ENCODE data around the gene TIMM23.
"Not testable (repeated sequence)": the region's sequence is repeated elsewhere in the genome, so short reads cannot be mapped to it uniquely, and the experiment has no call there.

TIMM23 gene

DNA sequence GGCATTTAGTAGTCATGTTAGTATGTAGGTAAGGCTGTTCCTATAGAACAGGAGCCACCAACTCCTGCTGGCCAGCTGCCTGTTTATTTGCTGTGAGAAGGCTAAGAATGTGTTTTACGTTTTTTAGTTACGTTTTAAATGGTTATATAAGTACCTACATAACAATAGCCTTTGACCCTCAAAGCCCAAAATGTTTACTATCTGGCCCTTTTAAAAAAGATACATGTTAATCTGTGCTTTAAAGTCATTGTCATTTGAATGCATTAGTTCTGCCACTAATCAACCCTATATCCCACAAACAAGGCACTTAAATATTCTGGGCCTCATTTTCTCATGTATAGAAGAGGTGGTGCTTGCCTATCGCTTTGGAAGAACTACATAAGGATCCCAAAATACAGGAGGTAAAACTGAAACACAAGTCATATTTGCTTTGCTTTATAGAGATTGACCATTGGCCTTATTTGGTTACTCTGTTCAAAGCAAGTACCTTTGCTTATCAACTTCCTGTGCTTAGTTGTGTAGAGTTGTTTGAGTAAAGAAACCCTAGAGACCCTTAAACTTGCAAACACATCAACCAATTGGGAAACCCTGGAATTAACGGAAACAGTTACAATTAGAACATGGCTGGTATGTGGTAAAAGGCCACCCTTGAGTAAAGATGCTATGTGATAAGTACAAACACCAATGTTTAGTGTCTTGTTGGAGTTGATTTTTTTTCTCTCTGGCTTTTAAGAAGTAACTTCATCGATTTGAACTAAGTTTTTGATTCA lies 25.9 kb downstream of the TIMM23 start:
- DNase-seq: no peak

DNA sequence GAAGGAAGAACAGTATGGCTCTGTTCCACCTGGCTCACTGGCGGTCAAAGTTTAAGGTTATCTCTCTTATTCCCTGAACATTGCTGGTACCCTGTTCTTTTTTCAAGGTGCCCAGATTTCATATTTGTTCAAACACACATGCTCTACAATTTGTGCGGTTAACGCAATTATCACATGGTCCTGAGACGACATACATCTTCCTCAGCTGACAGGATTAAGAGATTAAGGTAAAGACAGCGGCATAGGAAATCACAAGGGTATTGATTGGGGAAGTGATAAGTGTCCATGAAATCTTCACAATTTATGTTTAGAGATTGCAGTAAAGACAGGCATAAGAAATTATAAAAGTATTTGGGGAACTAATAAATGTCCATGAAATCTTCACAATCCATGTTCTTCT lies 27.7 kb downstream of the TIMM23 start:
- not testable (repeated sequence) for DNase-seq

DNA sequence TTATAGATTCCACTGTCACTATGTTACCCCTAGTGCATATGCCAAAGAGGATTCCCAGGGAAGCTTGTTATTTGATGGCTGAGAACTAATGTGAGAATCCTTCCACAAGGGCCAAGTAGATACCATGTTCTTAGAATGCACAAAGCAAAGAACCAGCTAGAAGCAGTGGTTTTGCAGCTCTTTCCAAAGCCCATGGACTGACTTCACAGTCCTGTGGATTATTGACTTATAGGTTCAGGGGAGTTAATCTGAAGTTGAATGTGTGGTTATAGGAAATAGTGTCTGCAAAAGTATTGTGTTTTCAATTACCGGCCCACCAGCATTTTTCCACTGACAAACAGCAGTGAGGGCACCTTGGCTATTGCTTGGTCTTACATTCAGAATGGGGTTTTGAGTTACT lies 28.2 kb downstream of the TIMM23 start:
- no peak for DNase-seq

DNA sequence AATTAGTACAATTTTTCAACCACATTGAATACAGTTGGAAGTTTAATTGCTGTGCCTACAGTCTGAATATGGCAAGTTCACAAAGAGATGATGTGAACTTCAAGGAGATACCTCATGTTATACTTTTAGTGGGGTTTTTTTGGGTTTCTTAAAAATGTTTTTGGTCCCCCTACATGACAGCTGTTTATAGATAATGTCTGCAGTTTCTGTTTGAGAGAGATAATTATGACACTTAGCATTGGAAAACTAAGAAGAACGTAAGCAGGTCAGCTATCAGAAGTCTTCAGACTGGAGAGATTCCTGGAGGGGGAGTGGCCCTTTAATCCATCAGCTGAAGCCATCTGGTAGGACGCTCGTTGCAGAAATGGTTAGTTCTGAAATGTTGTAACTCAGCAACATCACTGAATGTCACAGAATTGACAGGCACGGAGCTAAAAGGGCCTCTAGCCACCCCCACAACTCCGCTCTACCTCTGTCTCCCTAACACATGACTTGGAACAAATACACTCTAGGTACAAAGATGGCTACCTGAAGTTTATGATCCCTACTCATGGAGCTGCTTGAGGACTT lies 29.0 kb downstream of the TIMM23 start:
- no peak for DNase-seq

DNA sequence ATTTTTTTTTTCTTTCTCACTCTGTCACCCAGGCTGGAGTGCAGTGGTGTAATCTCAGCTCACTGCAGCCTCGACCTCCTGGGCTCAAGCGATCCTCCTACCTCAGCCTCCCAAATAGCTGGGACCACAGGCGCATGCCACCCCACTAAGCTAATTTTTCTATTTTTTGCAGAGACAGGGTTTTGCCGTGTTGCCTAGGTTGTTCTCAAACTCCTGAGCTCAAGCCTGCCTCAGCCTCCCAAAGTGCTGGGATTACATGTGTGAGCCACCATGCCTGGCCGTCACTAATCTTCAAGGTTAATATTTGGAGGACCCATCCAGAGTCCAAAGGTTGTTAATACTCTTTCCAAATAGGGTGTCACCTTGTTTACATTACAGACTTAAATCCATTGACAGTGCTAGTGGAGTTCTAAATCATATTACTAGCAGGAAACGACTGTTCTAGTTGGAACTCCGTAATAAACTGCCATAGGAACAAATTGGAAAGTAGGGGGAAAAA lies 29.9 kb downstream of the TIMM23 start:
- not testable (repeated sequence) for DNase-seq

DNA sequence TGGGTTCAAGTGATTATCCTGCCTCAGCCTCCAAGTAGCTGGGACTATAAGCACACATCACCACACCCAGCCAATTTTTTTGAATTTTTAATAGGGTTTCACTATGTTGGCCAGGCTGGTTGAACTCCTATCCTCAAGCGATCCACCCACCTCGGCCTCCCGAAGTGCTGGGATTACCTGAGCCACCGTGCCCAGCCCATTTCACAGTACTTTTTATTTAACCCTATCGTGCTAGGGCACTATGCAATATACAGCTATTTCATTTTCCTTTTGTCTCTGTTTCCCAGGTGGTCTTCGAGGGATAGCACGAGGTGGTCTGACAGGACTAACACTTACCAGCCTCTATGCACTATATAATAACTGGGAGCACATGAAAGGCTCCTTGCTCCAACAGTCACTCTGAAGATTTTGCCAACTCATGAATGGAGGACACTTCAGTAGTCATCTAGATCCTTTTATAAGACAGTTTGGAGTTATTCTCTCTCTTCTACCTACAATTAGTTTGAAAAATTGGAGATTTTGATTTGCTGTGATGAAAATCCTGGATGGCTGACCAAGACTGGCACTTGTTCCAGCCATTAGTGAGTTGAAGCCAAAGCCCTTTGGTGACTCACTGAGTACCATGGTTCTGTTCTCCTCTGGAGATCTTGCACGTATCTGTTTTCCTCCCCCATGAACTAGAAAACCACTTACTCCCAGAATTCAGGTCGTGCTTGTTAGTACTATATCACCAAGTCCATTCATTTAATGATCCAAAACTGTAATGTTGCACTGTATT lies 30.8 kb downstream of the TIMM23 start:
- no peak for DNase-seq

DNA sequence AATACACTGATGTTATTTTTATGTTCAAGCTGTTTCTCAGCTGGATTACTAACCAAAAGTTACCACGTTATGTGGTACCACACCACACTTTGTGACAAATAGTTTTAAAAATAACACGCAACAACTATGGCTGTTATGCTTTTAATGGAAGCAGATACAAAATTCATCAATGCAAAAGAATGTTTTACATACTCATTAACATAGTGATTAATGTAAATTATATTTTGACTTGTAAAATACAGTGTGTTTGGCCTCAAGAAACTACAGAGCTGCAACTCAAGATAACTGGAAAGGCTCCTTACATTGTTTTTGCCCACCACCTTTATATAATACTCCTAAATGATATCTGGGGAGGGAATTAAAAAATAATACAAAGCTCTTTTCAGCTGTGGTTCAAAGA lies 32.7 kb downstream of the TIMM23 start:
- no peak for DNase-seq

DNA sequence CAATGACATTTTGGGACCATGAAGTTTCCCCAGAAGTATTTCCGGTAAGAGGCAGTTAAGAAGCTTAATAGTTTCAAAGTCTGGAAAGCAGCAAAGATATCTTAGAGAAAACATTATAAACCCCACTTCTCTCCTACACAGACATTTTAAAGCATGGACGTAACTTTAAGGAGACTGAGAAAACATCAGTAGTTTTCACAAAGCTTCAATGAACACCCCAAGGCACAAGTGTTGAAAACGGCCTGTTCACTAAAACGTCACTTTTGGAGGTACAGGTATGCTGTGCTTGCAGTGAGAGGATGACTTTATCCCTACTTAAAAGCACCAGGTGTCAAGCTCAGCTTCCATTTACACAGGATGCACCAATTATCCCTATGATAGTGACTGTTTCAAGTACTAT lies 33.1 kb downstream of the TIMM23 start:
- no peak for DNase-seq

DNA sequence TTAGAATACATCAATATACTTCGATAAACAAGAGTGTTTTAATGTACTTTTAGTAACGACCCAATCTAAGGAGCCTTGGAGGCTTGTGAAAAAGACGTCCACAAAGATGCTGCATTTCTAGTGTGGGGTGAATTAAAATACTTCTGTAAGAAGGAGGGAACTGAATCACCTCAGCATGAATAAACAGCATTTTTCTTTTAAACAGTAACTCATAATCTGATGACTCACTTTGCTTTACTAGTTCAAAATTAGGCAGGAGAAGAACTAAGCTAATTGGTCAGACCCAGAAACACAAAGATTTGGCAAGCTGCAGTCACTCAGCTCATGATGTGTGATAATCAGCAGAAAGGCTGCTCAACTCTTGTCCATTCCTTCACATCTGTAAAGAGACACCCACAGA lies 33.9 kb downstream of the TIMM23 start:
- DNase-seq: no peak

DNA sequence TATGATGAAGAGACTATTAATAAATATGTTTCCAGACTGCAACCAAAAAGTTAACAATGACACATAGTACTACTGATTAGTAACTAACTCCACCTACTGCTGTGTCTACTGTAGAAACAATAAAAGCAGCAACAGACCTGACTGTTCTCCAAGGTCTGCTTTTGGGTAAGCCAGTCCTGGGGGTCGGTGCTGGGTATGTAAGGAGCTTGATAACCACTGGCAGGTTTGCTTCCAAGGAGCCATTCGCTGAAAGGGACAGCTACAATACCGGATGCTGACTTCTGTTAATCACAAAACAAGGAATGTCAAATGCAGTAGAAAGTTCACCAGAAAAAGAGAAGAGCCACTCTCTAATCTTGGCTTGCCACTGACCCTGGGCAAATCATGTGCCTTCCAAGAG lies 40.5 kb downstream of the TIMM23 start:
- no peak for DNase-seq

DNA sequence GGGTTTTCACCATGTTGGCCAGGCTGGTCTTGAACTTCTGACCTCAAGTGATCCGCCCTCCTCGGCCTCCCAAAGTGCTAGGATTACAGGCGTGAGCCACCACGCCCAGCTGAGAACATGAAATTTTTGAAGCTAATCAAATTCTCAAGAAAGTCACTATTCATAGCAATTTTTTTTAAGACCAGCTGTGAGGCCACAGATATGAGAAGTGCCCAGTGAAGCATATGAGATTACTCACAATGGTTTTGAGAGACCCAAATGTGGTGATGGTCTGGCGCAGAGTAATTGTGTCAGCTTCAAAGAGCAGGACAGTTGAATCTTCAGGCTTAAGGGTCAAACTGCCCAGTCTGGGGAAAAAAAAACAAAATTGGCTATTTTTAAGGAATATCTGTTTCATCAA lies 41.9 kb downstream of the TIMM23 start:
- DNase-seq: no peak

DNA sequence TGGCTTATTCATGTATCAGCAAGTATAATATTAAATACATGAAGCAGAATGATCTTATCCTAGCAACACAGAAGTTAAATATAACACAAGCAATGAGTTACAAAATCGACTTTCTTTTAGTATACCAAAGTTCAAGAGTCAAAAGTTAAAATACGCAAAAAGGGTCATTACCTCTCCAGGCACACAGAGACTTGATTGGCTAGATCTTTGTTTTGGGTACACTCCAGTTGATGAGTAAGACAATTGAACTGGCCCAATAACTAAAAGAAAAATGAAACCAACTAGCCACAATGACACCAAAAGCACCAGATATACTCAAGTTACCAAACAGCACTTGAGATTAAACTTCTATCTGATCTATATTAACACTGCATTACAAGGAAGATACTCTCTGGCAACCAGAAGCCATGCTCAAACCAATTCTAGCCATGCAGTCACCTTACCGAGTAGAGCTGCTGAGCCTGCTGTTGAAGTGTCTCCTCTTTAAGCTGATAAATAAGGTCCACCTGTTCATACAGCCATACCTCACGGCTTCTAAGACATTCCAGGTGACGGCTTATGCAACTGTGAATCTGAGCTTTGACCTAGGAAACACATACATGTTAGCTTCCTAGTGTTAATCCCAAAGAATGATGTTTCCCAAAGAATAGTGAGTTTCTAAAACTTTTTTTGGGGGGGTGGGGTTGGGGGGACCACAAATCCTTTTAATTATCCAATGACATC lies 42.6 kb downstream of the TIMM23 start:
- DNase-seq: no peak

DNA sequence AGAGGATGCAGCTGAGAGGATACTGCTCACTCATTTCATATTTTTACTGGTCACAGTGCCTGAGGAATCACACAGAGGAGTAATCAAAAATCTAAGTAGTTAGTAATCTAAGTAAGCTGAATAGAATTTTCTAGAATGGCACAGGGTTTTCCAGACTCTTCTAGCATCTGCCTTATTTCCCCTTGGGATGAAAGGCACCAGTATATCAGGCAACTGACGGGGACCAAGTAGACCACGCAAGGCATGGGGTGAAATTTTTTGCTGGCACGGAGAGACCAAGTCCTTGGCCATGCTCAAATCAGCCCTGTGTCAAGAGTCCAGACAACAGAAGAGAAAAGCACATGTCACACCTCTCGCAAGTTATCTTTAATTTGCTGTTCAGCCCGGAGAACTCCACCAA lies 43.9 kb downstream of the TIMM23 start:
- DNase-seq: no peak

DNA sequence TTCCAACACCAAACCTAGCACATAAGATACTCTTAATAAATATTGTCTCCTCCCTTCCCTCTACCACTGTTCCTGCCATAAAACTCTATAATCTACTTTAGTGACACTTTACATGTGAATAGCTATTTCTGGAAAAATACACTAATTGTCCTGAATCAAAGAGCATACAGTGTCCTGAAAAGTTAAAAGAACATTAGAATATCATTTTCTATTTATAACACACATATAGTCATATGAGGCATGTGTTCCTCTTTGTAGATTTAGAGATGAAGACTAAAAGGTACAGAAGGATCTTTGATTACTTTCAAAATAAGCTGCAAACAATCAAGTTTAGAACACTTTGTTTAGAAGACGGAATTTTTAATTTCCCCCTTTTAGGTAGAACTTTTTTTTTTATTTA lies 44.5 kb downstream of the TIMM23 start:
- no peak for DNase-seq

DNA sequence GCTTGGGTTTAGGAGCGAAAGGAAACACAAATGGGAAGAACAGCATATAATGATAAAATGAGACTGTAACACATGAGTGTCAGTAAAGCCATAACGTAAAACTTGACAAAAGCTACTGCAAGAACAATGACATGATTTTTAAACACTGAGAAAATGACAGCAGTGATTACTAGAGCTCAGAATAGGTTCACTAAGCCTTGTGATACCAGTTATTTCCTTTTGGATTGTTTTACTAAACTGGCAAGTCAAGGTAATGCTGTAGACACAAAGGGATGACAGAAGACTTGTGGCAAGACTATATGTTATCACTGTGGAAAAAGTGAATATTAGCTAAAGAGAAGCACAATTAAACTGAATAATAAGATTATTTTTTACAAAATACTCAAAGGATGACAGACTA lies 45.4 kb downstream of the TIMM23 start:
- no peak for DNase-seq

DNA sequence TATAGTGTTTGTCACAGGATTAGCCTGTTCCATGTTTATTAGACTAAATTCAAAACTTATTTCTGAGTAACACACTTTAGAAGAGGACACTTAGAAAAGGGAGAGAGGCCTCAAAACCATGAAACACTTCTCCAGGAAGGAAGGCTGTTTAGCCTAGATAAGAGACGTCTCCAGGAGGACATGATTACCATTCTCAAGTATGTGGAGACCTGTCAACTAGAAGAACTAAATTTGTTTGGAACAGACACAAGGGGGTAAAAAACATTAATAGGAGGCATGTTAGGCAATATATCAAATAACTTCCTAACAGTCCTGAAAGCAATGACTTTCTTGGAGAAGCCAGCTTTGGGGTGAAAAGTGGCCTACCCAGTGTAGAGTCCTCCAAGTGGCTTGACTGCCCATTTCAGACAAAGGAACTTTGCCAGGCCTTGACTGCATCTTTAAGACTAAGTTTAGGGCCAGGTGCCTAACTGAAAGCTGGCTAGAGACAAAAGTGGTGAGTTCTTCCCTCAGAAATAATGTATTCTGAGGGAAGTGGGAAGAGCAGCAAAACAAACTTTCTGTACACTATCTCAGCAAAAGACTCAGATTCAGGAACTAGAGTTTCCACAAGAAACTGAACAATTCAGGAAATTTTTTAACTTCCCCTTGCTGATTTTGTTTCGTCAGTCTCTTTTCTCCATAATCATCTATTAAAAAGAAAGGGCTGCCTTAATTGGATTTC lies 46.3 kb downstream of the TIMM23 start:
- no peak for DNase-seq

DNA sequence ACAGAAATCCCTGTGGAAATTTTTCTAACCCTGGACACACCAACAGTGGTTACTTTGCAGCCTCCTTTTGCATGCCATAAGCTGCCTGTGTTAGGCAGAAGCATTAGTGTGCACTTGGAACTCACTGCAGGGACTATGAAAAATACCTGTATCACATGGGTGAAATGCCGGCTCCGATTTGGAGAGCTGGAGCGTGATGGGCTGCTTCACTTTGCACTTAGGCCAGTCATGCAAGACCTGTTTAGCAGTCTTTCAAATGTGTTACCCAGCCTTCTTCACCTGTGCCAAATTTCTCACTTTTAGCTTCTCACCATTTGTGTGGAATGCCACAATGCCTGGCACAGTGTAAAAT lies 46.9 kb downstream of the TIMM23 start:
- no peak for DNase-seq

DNA sequence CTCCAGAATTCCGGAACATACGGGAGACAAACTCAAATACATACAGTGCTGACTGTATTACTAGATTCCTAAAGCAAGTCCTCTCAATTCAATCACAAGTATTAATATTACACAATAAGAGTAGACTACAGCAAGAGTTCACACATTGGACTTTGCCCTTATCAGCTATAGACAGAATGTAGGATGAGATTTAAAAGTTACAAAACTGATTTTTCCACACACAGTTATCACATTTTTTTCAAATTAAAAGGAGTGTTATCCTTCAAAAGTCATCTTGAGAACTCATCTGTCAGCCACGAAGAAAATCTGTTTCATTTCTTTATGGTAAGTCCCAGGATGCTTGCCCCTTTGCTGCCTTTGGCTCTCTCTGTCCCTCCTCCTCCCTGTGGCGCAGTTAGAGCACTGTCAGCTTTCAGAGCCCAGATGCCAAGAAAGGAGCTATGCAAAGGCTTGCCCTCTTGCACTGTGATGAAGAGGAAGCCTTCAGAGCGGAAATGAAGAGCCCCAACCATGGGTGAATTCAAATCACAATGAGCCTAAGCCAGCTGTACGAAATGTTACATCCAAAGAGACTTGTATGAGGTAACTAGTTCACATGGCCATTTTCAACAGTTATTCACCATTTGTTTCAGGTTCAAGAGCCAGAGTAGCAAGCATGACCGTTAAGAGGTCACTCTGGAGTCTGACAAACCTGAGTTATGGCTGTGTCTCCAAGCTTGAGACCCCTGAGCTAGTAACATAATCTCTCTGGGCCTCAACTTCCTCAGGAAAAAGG lies 47.5 kb downstream of the TIMM23 start:
- DNase-seq: no peak

DNA sequence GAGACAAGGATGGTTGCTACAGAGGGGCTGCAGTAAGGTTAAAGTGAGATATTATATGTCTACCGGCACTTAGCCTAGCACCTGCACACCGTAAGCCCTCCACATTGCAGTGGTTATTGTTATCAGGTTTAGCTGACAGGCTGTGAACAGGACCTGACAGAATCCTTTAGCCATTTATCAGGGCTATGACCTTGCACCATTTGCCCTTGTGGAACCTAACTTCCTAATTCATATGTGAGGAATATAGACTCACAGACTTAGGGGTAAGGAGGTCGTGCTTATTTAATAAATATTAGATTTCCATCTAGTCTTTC lies 48.0 kb downstream of the TIMM23 start:
- no peak for DNase-seq

DNA sequence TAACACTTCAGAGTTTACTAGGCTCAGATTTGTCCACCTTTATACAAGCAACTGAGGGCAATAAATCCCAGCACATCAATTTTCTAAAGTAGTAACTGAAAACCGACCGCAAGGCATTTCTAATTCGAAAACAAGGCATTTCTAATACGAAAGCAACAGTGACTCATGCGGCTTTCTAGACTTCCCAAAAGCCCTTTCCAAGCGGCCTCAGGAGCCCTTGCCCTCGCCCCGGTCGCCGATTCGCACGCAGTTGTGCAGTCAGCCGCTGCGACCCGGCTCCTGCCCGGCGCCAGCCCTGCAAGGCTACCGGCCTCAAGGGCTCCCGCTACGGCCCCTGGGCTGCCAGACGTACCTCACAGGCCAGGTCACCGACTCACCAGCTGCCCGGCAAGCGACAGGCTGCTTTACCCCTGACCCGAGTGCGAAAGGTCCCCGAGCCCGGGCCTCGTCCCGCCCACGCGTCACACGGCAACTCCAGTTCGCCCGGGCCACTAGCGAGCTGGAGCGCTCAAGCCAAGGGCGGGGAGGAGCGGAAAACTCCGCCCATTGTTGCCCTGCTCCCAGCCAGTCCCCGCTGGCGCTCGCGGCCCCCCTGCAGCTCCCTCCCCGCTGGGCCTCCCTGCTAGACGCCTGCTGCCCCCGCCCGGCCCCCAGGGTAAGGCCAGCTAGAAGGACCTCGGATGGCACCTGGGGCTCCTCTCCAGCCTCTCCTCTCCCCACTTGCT lies 50.9 kb downstream of the TIMM23 start:
- no peak for DNase-seq

DNA sequence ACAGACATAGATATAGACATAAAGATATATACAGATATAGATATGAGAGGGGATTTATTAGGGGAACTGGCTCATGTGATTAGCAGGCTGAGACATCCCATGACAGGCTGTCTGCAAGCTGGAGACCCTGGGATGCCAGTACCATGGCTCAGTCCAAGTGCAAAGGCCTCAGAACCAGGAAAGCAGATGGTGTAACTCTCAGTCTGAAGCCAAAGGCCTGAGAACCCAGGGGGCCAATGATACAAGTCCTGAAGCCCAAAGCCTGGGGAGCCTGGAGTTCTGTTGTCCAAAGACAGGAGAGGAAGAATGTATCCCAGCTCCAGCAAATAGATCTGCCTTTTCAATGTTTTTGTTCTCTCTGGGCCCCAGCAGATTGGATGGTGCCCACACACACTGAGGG lies 52.7 kb downstream of the TIMM23 start:
- DNase-seq: no peak
